GM23338 (cell line): ENCODE results near the gene UTP3. TPM values are rescaled to one million over a fixed set of nuclear protein-coding genes. Genes with fewer than 3 reads are reported as not detected.

Source experiments
- ATAC-seq: fragments of 200-7000 bp; cut with Tn5 transposase; 3 replicates; pipeline ENCODE4 v1.9.1; 2020
- DNase-seq: peaks from one replicate; pipeline ENCODE4 v3.0.0-alpha.2; 2015; ENCODE audit warnings: low spot score
- H2AFZ ChIP-seq: fragments of 200-600 bp; sonication (generic); 2 replicates; pipeline ENCODE4 v1.8.0; 2016; ENCODE audit warnings: antibody characterized with exemption, mild to moderate bottlenecking, moderate library complexity
- H3F3A ChIP-seq: fragments of 200-600 bp; sonication (generic); replicated peaks from 2 replicates; pipeline ENCODE4 v1.8.0; 2017; ENCODE audit warnings: antibody characterized with exemption, mixed run types, low read depth
- H3K27ac ChIP-seq: fragments of 200-600 bp; sonication (generic); 2 replicates; pipeline ENCODE4 v1.6.1; 2016; ENCODE audit warnings: low read depth
- H3K27me3 ChIP-seq: fragments of 200-600 bp; sonication (generic); 2 replicates; pipeline ENCODE4 v1.8.0; 2016; ENCODE audit warnings: mild to moderate bottlenecking, mixed run types, moderate library complexity; ENCODE audit not compliant: insufficient read depth
- H3K36me3 ChIP-seq: fragments of 200-600 bp; sonication (generic); 2 replicates; pipeline ENCODE4 v1.8.0; 2016; ENCODE audit warnings: mild to moderate bottlenecking; ENCODE audit not compliant: insufficient read depth
- H3K4me1 ChIP-seq: fragments of 200-600 bp; sonication (generic); 2 replicates; pipeline ENCODE4 v1.8.0; 2016; ENCODE audit warnings: mild to moderate bottlenecking, moderate library complexity; ENCODE audit not compliant: insufficient read depth
- H3K4me2 ChIP-seq: fragments of 200-600 bp; sonication (generic); 2 replicates; pipeline ENCODE4 v1.7.1; 2017; ENCODE audit warnings: mixed run types
- H3K4me3 ChIP-seq: fragments of 200-600 bp; sonication (generic); 2 replicates; pipeline ENCODE4 v1.6.1; 2016; ENCODE audit warnings: mixed run types
- H3K79me2 ChIP-seq: fragments of 200-600 bp; sonication (generic); replicated peaks from 2 replicates; pipeline ENCODE4 v1.8.0; 2017; ENCODE audit warnings: mild to moderate bottlenecking; ENCODE audit not compliant: insufficient read depth
- H3K9me2 ChIP-seq: fragments of 200-600 bp; sonication (generic); 2 replicates; pipeline ENCODE4 v1.8.0; 2017; ENCODE audit not compliant: insufficient read depth
- H4K20me1 ChIP-seq: fragments of 200-600 bp; sonication (generic); replicated peaks from 2 replicates; pipeline ENCODE4 v1.8.0; 2017; ENCODE audit warnings: mild to moderate bottlenecking; ENCODE audit not compliant: insufficient read depth
- H3K27ac Mint-ChIP-seq: 2 replicates; pipeline ENCODE4 v1.8.0; 2020; ENCODE audit warnings: inconsistent platforms, mild to moderate bottlenecking, moderate library complexity, mixed read lengths
- H3K27me3 Mint-ChIP-seq: 3 replicates; pipeline ENCODE4 v1.8.0; 2022; ENCODE audit warnings: low read depth, mild to moderate bottlenecking, moderate library complexity, mixed read lengths, inconsistent platforms; ENCODE audit not compliant: insufficient read depth, poor library complexity
- H3K36me3 Mint-ChIP-seq: 3 replicates; pipeline ENCODE4 v1.8.0; 2021; ENCODE audit warnings: low read depth, mild to moderate bottlenecking, inconsistent platforms, moderate library complexity, mixed read lengths
- H3K4me1 Mint-ChIP-seq: 3 replicates; pipeline ENCODE4 v1.8.0; 2020; ENCODE audit warnings: mild to moderate bottlenecking, inconsistent platforms, mixed read lengths
- H3K4me3 Mint-ChIP-seq: 3 replicates; pipeline ENCODE4 v1.8.0; 2021; ENCODE audit warnings: moderate library complexity, mild to moderate bottlenecking, inconsistent platforms, mixed read lengths
- H3K9me3 Mint-ChIP-seq: 3 replicates; pipeline ENCODE4 v1.8.0; 2020; ENCODE audit warnings: moderate library complexity, mild to moderate bottlenecking, inconsistent platforms, mixed read lengths
- CREB1 ChIP-seq: fragments of 250-450 bp; sonication (Bioruptor Pico); IDR thresholded peaks from 2 replicates; pipeline ENCODE4 v1.5.0; 2020; ENCODE audit warnings: low read depth, mild to moderate bottlenecking, moderate library complexity
- EZH2 ChIP-seq: fragments of 200-600 bp; sonication (generic); IDR thresholded peaks from one replicate; pipeline ENCODE4 v1.8.0; 2017; ENCODE audit warnings: antibody characterized with exemption, mild to moderate bottlenecking, low read depth; ENCODE audit not compliant: unreplicated experiment
- EZH2phosphoT487 ChIP-seq: fragments of 200-600 bp; sonication (generic); IDR thresholded peaks from one replicate; pipeline ENCODE4 v1.8.1; 2018; ENCODE audit warnings: antibody characterized with exemption; ENCODE audit not compliant: unreplicated experiment
- JUNB ChIP-seq: IDR thresholded peaks from one replicate; pipeline ENCODE4 v1.6.1; 2016; ENCODE audit warnings: antibody characterized with exemption; ENCODE audit not compliant: unreplicated experiment
- POLR2AphosphoS5 ChIP-seq: IDR thresholded peaks from 2 replicates; pipeline ENCODE4 v1.6.1; 2016; ENCODE audit warnings: antibody characterized with exemption, low read depth
- STAT1 ChIP-seq: IDR thresholded peaks from one replicate; pipeline ENCODE4 v1.6.1; 2016; ENCODE audit warnings: antibody characterized with exemption; ENCODE audit not compliant: unreplicated experiment
- ZNF114 ChIP-seq: fragments of 250-450 bp; sonication (Bioruptor Pico); IDR thresholded peaks from 2 replicates; pipeline ENCODE4 v1.5.0; 2020; ENCODE audit warnings: mild to moderate bottlenecking, moderate library complexity
- ZNF331 ChIP-seq: fragments of 250-450 bp; sonication (Bioruptor Pico); IDR thresholded peaks from 2 replicates; pipeline ENCODE4 v1.5.0; 2020; ENCODE audit warnings: low read depth, mild to moderate bottlenecking, moderate library complexity
- polyA plus RNA-seq: library from polyadenylated mRNA; unstranded; fragments of >200 nt; fragmentation: Nextera tagmentation; extraction: Ambion mirVana; gene quantifications from 2 replicates; pipeline ENCODE4 v1.2.1, GENCODE V29; 2016
- total RNA-seq: library from RNA; depleted of rRNA; stranded (reverse); fragments of >200 nt; shearing (Covaris generic); gene quantifications from 2 replicates; pipeline ENCODE4 v1.2.3, GENCODE V29; 2014
- TF ChIP-seq, protein P1 (sequence below), 2 experiments: fragments of 200-600 bp in 1 of 2; sonication (generic) in 1 of 2; conservative IDR thresholded peaks; 2 replicates each; pipeline versions ENCODE4 v1.5.1 to v1.6.1; 2016 to 2017; ENCODE audit warnings: antibody characterized with exemption in 2 of 2, low read depth in 2 of 2, mild to moderate bottlenecking in 2 of 2, moderate library complexity in 1 of 2
- TF ChIP-seq, protein P2 (sequence below): IDR thresholded peaks from 2 replicates; pipeline ENCODE4 v1.6.1; 2016; ENCODE audit warnings: antibody characterized with exemption
- TF ChIP-seq, protein P3 (sequence below): fragments of 250-450 bp; sonication (Bioruptor Pico); IDR thresholded peaks from 2 replicates; pipeline ENCODE4 v1.5.0; 2020; ENCODE audit warnings: mild to moderate bottlenecking, moderate library complexity

The UTP3 gene
- total and polyA plus RNA-seq, 2 experiments from 2014 or later: 36.9 to 44.3 TPM

DNA sequence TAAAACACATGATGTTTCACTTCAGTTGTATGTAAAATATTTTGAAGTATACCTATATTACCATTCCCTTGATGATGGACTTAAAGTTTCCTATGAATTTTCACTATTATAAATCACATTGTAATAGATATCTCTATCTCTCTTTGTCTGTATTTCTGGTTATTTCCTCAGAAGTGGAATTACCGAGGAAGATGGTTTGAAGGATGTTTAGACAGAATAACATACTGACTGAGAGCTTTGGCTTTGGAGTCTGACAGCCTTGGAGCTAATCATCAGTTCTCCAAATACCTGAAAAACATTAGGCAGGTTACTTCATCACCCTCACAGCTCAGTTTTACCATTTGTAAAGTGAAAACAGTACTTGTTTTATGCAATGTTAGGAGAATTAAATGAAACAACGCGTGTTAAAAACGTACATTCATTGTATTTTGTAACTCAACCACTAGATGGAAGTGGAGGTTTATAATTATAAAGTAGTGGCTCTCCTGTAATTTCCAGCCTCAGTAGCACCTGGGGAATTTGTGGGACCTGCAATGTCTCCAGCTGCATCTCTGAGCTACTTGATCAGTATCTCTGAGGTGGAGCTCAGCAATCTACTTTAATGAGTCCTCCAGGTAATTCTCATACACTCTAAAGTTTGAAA, 36.3 kb upstream of the UTP3 start:
- Histone ChIP-seq H4K20me1 (no peaks in the 10 kb centered on the region), H3F3A (no peaks in the 10 kb centered on the region), H3K4me2 (no peak overlapping the region), H3K9me2 (no peaks in the 10 kb centered on the region), H3K4me3 (no peak overlapping the region), H3K27me3 (no peaks in the 10 kb centered on the region), H3K27ac (no peak overlapping the region), H3K4me1 (no peaks in the 10 kb centered on the region), H2AFZ (peak overlapping the region; percentile 1), H3K36me3 (no peaks in the 10 kb centered on the region), H3K79me2 (no peaks in the 10 kb centered on the region)
- DNase-seq (peak; percentile 79), ATAC-seq (peak; percentile 86)
- no peak overlapping the region for H3K4me3 Mint-ChIP-seq
- no peaks in the 10 kb centered on the region for H3K27me3 Mint-ChIP-seq
- no peaks in the 10 kb centered on the region for H3K4me1 Mint-ChIP-seq
- TF ChIP-seq, protein P1, sequence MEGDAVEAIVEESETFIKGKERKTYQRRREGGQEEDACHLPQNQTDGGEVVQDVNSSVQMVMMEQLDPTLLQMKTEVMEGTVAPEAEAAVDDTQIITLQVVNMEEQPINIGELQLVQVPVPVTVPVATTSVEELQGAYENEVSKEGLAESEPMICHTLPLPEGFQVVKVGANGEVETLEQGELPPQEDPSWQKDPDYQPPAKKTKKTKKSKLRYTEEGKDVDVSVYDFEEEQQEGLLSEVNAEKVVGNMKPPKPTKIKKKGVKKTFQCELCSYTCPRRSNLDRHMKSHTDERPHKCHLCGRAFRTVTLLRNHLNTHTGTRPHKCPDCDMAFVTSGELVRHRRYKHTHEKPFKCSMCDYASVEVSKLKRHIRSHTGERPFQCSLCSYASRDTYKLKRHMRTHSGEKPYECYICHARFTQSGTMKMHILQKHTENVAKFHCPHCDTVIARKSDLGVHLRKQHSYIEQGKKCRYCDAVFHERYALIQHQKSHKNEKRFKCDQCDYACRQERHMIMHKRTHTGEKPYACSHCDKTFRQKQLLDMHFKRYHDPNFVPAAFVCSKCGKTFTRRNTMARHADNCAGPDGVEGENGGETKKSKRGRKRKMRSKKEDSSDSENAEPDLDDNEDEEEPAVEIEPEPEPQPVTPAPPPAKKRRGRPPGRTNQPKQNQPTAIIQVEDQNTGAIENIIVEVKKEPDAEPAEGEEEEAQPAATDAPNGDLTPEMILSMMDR (conservative IDR thresholded peaks at IDR 0.05; ENCODE audit: low read depth in 2 of 2): peak; percentile 62 to 65
- TF ChIP-seq, protein P2, sequence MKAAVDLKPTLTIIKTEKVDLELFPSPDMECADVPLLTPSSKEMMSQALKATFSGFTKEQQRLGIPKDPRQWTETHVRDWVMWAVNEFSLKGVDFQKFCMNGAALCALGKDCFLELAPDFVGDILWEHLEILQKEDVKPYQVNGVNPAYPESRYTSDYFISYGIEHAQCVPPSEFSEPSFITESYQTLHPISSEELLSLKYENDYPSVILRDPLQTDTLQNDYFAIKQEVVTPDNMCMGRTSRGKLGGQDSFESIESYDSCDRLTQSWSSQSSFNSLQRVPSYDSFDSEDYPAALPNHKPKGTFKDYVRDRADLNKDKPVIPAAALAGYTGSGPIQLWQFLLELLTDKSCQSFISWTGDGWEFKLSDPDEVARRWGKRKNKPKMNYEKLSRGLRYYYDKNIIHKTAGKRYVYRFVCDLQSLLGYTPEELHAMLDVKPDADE: no peak
- H3K36me3 Mint-ChIP-seq: no peaks in the 10 kb centered on the region
- no peak overlapping the region for H3K27ac Mint-ChIP-seq
- H3K9me3 Mint-ChIP-seq: no peaks in the 10 kb centered on the region

DNA sequence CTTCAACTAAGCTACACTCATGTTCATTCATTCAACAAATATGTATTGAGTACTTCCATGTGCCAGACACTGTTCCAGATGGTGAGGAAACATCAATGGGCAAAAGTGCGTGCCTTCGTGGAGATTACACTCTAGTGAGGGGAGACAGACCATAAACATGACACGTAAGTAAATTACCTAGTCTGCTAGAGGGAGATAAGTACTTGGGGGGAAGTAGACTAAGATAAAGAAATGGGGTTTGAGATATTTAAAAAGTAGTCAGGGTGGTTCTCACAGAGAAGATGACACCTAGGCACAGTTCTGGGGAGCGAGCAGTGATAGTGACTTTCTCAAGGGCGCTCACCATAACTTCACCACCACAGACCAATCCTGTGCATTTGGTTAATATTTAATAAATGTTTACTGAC, 33.7 kb upstream of the UTP3 start:
- Mint-ChIP-seq H3K27ac (no peak overlapping the region), H3K27me3 (no peaks in the 10 kb centered on the region), H3K9me3 (no peaks in the 10 kb centered on the region), H3K4me1 (no peaks in the 10 kb centered on the region), H3K4me3 (no peak overlapping the region), H3K36me3 (no peaks in the 10 kb centered on the region)
- Histone ChIP-seq H3F3A (no peaks in the 10 kb centered on the region), H3K36me3 (no peaks in the 10 kb centered on the region), H3K27ac (no peak overlapping the region), H3K27me3 (no peaks in the 10 kb centered on the region), H3K4me2 (no peak overlapping the region), H3K4me1 (no peaks in the 10 kb centered on the region), H3K4me3 (no peak overlapping the region), H4K20me1 (no peaks in the 10 kb centered on the region), H3K9me2 (no peaks in the 10 kb centered on the region), H2AFZ (0 out of 2 replicates have a peak overlapping the region, but pooled peaks have one; percentile 7), H3K79me2 (no peaks in the 10 kb centered on the region)
- ATAC-seq (no peak), DNase-seq (no peak)
- TF ChIP-seq JUNB (no peak), EZH2phosphoT487 (no peak), POLR2AphosphoS5 (no peak), EZH2 (no peak), ZNF331 (CRISPR knock-in tag) (no peak), STAT1 (no peak), CREB1 (no peak), ZNF114 (no peak)
- TF ChIP-seq, protein P2: no peak
- TF ChIP-seq, protein P3, sequence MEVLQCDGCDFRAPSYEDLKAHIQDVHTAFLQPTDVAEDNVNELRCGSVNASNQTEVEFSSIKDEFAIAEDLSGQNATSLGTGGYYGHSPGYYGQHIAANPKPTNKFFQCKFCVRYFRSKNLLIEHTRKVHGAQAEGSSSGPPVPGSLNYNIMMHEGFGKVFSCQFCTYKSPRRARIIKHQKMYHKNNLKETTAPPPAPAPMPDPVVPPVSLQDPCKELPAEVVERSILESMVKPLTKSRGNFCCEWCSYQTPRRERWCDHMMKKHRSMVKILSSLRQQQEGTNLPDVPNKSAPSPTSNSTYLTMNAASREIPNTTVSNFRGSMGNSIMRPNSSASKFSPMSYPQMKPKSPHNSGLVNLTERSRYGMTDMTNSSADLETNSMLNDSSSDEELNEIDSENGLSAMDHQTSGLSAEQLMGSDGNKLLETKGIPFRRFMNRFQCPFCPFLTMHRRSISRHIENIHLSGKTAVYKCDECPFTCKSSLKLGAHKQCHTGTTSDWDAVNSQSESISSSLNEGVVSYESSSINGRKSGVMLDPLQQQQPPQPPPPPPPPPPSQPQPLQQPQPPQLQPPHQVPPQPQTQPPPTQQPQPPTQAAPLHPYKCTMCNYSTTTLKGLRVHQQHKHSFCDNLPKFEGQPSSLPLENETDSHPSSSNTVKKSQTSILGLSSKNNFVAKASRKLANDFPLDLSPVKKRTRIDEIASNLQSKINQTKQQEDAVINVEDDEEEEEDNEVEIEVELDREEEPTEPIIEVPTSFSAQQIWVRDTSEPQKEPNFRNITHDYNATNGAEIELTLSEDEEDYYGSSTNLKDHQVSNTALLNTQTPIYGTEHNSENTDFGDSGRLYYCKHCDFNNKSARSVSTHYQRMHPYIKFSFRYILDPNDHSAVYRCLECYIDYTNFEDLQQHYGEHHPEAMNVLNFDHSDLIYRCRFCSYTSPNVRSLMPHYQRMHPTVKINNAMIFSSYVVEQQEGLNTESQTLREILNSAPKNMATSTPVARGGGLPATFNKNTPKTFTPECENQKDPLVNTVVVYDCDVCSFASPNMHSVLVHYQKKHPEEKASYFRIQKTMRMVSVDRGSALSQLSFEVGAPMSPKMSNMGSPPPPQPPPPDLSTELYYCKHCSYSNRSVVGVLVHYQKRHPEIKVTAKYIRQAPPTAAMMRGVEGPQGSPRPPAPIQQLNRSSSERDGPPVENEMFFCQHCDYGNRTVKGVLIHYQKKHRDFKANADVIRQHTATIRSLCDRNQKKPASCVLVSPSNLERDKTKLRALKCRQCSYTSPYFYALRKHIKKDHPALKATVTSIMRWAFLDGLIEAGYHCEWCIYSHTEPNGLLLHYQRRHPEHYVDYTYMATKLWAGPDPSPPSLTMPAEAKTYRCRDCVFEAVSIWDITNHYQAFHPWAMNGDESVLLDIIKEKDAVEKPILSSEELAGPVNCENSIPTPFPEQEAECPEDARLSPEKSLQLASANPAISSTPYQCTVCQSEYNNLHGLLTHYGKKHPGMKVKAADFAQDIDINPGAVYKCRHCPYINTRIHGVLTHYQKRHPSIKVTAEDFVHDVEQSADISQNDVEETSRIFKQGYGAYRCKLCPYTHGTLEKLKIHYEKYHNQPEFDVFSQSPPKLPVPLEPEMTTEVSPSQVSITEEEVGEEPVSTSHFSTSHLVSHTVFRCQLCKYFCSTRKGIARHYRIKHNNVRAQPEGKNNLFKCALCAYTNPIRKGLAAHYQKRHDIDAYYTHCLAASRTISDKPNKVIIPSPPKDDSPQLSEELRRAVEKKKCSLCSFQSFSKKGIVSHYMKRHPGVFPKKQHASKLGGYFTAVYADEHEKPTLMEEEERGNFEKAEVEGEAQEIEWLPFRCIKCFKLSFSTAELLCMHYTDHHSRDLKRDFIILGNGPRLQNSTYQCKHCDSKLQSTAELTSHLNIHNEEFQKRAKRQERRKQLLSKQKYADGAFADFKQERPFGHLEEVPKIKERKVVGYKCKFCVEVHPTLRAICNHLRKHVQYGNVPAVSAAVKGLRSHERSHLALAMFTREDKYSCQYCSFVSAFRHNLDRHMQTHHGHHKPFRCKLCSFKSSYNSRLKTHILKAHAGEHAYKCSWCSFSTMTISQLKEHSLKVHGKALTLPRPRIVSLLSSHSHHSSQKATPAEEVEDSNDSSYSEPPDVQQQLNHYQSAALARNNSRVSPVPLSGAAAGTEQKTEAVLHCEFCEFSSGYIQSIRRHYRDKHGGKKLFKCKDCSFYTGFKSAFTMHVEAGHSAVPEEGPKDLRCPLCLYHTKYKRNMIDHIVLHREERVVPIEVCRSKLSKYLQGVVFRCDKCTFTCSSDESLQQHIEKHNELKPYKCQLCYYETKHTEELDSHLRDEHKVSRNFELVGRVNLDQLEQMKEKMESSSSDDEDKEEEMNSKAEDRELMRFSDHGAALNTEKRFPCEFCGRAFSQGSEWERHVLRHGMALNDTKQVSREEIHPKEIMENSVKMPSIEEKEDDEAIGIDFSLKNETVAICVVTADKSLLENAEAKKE: no peak
